Activated CD4-positive, CD25-positive, alpha-beta regulatory T cell (primary cell): ENCODE data around the gene CCDC201.

ENCODE experiments used
- DNase-seq, 4 experiments: peaks; one replicate each; lab custom pipeline; 2025; lab: John Stamatoyannopoulos, UW

The CCDC201 gene

GRCh38 chr7:45893374-45893995 lies 20.6 kb upstream of the CCDC201 start:
- DNase-seq = no peak

GRCh38 chr7:45892407-45893035 lies 19.6 kb upstream of the CCDC201 start:
- no peak for DNase-seq

GRCh38 chr7:45891462-45892402 lies 18.9 kb upstream of the CCDC201 start:
- no peak for DNase-seq

GRCh38 chr7:45890902-45891461 lies 18.1 kb upstream of the CCDC201 start:
- no peak for DNase-seq

- no peak for DNase-seq
Measured at GRCh38 chr7:45890125-45890901, 17.4 kb upstream of the CCDC201 start.

GRCh38 chr7:45889367-45890067 lies 16.6 kb upstream of the CCDC201 start:
- no peak for DNase-seq

GRCh38 chr7:45888993-45889366 lies 16.1 kb upstream of the CCDC201 start:
- DNase-seq = no peak

- DNase-seq = no peak
Measured at GRCh38 chr7:45888185-45888992, 15.5 kb upstream of the CCDC201 start, which contains the start of gene IGFBP1. Gene IGFBP1 (plus strand): TSS chr7:45888488. CDS start chr7:45888653, 165 bp downstream.

GRCh38 chr7:45886931-45887667 lies 14.2 kb upstream of the CCDC201 start:
- no peak for DNase-seq

GRCh38 chr7:45885264-45885882 lies 12.5 kb upstream of the CCDC201 start:
- DNase-seq = no peak

- DNase-seq = no peak
Measured at GRCh38 chr7:45884136-45884535, 11.3 kb upstream of the CCDC201 start.

- DNase-seq = no peak
Measured at GRCh38 chr7:45882465-45882810, 9.6 kb upstream of the CCDC201 start.

GRCh38 chr7:45881759-45882464 lies 9.0 kb upstream of the CCDC201 start:
- no peak for DNase-seq

GRCh38 chr7:45881280-45881758 lies 8.4 kb upstream of the CCDC201 start:
- DNase-seq = no peak

GRCh38 chr7:45880433-45880860 lies 7.6 kb upstream of the CCDC201 start:
- DNase-seq = no peak

- no peak for DNase-seq
Measured at GRCh38 chr7:45878457-45879144, 5.7 kb upstream of the CCDC201 start.

GRCh38 chr7:45876519-45876918 lies 3.6 kb upstream of the CCDC201 start:
- no peak for DNase-seq
